Neural crest cell (in vitro differentiated cells): ENCODE results near the gene INPP5B. TPM values are rescaled to one million over a fixed set of nuclear protein-coding genes. Genes with fewer than 3 reads are reported as not detected.

ENCODE experiments used
- DNase-seq: peaks from one replicate; pipeline ENCODE4 v3.0.0; 2021; ENCODE audit warnings: low read depth, mixed read lengths, low spot score
- H3K27ac Mint-ChIP-seq: one replicate; pipeline ENCODE4 v1.8.0; 2021; ENCODE audit warnings: mild to moderate bottlenecking, mixed read lengths; ENCODE audit not compliant: unreplicated experiment
- H3K27me3 Mint-ChIP-seq: 2 replicates; pipeline ENCODE4 v1.8.0; 2021; ENCODE audit warnings: low read depth, mild to moderate bottlenecking, mixed read lengths
- H3K36me3 Mint-ChIP-seq: 2 replicates; pipeline ENCODE4 v1.8.0; 2021; ENCODE audit warnings: low read depth, mild to moderate bottlenecking, mixed read lengths
- H3K4me1 Mint-ChIP-seq: 2 replicates; pipeline ENCODE4 v1.8.0; 2021; ENCODE audit warnings: mixed read lengths
- H3K4me3 Mint-ChIP-seq: one replicate; pipeline ENCODE4 v1.8.0; 2021; ENCODE audit warnings: mild to moderate bottlenecking, mixed read lengths
- H3K9me3 Mint-ChIP-seq: 2 replicates; pipeline ENCODE4 v1.8.0; 2021; ENCODE audit warnings: mixed read lengths
- CTCF ChIP-seq: fragments of 200-600 bp; sonication (generic); conservative IDR thresholded peaks from 2 replicates; pipeline ENCODE4 v1.5.0; 2021; ENCODE audit warnings: antibody characterized with exemption, mild to moderate bottlenecking
- total RNA-seq: library from RNA; stranded (reverse); gene quantifications from 2 replicates; pipeline ENCODE4 v1.2.1, GENCODE V29; 2021

Gene INPP5B
- total RNA-seq, 1 donor from 2014 or later: 19.1 TPM

- no peak for TF ChIP-seq CTCF
- H3K4me3 Mint-ChIP-seq: no peak overlapping the region
- H3K9me3 Mint-ChIP-seq: no peaks in the 10 kb centered on the region
- no peaks in the 10 kb centered on the region for H3K4me1 Mint-ChIP-seq
- H3K36me3 Mint-ChIP-seq: peaks cover 5% of the 10 kb centered on the region
- no peak for DNase-seq
- no peaks in the 10 kb centered on the region for H3K27me3 Mint-ChIP-seq
- H3K27ac Mint-ChIP-seq: no peak overlapping the region
Measured at GRCh38 chr1:37831109-37831508, 115.7 kb downstream of the INPP5B start.

GRCh38 chr1:37828410-37829074, 118.3 kb downstream of the INPP5B start:
- Mint-ChIP-seq H3K4me1 (no peaks in the 10 kb centered on the region), H3K27ac (no peak overlapping the region), H3K27me3 (no peaks in the 10 kb centered on the region), H3K9me3 (no peaks in the 10 kb centered on the region), H3K36me3 (peaks cover 6% of the 10 kb centered on the region), H3K4me3 (no peak overlapping the region)
- no peak for DNase-seq
- no peak for TF ChIP-seq CTCF

GRCh38 chr1:37825506-37825905, 121.3 kb downstream of the INPP5B start:
- Mint-ChIP-seq H3K4me3 (no peak overlapping the region), H3K9me3 (no peaks in the 10 kb centered on the region), H3K4me1 (no peaks in the 10 kb centered on the region), H3K27ac (no peak overlapping the region), H3K36me3 (peaks cover 7% of the 10 kb centered on the region), H3K27me3 (no peaks in the 10 kb centered on the region)
- DNase-seq: no peak
- no peak for TF ChIP-seq CTCF

- Mint-ChIP-seq H3K27ac (no peak overlapping the region), H3K36me3 (peaks cover 7% of the 10 kb centered on the region), H3K4me1 (no peaks in the 10 kb centered on the region), H3K4me3 (no peak overlapping the region), H3K9me3 (no peaks in the 10 kb centered on the region), H3K27me3 (no peaks in the 10 kb centered on the region)
- no peak for TF ChIP-seq CTCF
- DNase-seq: no peak
Measured at GRCh38 chr1:37824001-37824400, 122.9 kb downstream of the INPP5B start.

GRCh38 chr1:37822906-37823815, 123.7 kb downstream of the INPP5B start:
- TF ChIP-seq CTCF: no peak
- DNase-seq: no peak
- no peaks in the 10 kb centered on the region for H3K27me3 Mint-ChIP-seq
- no peak overlapping the region for H3K4me3 Mint-ChIP-seq
- no peaks in the 10 kb centered on the region for H3K4me1 Mint-ChIP-seq
- peak overlapping the region; percentile 12 for H3K27ac Mint-ChIP-seq
- H3K9me3 Mint-ChIP-seq: no peaks in the 10 kb centered on the region
- H3K36me3 Mint-ChIP-seq: peaks cover 7% of the 10 kb centered on the region
